Colon (tissue), 2 donors: ENCODE results near the gene OR52A1.

Source experiments
- FAIRE-seq: peaks from 2 replicates; lab custom pipeline; 2012; peaks lifted over from hg19 to GRCh38; lab: Jason Lieb, UNC
- donor health status: control.
- donor health status: control.

Gene OR52A1

DNA sequence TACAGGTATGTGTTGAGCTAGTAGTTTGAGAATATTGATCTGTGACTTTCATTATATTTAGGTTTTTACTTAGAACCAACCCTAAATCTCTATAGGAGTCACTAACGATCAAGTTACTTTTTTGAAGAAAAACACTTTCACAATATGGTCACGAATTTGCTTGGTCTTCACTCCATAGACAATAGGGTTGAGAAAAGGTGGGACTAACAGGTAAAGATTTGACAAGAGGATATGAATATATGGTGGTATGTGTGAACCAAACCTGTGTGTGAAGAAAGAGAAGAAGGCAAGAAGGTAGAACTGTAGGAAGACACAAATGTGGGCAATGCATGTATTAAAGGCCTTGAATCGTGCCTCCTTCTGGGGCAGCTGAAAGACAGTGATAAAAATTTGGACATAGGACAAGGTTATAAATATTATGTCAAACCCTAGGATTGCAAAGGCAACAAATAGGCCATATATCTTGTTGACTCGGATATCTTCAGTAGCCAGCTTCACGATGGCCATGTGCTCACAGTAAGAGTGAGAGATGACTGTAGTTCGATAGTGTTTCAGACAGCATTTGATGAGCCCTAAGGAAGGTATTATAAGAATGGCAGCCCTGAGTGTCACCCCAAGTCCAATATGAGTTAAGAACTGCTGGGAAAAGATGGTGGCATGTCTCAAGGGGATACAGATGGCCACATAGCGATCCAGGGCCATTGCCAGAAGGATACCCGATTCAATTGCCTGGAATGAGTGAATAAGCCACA is 22.8 kb downstream of the OR52A1 start:
- FAIRE-seq, result no peak

DNA sequence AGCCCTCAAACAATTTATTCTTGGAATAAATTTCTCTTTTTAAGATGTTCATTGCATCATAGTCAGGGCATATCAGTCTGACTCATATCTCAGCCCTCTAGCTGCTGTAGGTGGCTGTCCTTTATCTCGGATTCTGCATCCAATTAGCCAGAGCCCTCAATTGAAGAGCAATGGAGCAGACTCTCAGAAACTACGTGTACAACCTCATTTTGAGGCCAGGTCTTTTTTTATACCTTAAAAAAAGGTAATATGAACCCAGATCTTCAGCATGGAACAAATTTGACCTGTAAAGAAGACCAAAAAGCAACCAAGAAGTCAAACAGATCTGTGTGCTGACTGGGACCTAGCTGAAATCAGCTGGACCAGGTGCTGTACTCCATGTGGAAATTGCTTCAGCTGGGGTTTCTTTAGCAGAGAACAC is 25.1 kb downstream of the OR52A1 start:
- FAIRE-seq, result no peak

DNA sequence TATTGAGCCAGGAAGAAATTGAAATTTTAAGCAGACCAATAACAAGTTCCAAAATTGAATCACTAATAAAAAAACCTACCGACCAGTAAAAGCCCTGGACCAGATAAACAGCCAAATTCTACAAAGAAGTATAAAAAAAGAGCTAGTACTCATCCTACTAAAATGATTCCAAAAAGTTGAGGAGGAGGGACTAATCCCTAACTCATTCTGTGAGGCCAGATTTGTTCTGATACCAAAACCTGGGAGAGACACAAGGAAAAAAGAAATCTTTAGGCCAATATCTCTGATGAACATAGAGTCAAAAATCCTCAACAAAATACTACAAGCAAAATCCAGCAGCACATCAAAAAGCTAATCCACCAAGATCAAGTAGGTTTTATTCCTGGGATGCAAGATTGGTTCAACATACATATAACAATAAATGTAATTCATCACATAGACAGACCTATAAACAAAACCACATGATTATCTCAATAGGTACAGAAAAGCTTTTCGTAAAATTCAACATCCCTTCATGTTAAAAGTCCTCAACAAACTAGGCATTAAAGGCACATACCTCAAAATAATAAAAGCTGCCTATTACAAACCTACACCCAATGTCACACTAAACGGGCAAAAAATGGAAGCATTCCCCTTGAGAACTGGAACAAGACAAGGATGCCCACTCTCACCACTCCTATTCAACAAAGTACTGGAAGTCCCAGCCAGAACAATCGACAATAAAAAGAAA is 29.5 kb downstream of the OR52A1 start:
- FAIRE-seq, result no peak

DNA sequence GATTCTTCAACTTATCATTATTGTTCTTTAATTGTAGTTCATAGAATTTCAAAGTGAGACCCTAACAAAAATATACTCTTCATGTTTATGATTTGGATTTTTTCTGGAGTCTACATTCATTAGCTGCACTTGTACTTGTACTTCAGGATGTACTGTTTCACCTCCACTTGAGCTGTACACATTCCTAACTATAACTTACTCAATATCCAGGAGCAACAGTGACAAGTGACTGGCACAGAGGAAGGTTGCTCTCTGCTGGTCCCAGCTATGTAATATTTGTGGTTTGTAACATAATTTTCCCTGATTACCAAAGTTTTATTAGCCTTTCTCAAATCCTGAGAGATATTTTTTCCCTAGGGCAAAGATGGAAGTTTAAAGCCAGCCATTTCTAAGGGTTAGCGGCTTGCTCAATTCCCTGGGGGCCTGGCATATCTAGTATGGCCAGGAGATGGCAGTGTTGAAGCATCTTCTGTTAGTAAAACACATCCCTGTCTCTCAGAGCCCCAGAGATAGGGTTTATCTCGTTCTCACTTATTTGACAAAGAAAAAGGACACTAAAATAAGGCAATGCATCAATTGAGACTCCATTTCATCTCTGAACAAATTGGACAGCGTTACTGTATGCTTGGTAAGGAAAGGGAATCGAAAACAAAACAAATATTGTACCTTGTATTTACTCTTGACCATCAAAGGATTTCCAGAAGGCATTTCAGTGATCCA is 30.6 kb downstream of the OR52A1 start:
- FAIRE-seq, result no peak

DNA sequence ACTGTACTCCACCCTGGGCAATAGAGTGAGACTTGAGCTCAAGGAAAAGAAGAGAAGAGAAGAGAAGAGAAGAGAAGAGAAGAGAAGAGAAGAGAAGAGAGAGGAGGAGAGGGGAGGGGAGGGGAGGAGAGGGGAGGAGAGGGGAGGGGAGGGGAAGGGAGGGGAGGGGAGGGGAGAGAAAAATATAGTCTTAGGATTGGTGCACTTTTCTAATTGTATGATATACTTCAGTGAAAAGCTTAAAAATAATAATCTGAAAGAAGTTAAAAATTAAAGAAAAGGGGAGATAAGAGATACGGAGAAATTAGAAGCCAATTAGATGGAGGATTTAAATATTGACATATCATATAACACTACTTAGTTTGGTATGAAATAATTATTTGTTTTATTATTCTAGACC is 35.7 kb downstream of the OR52A1 start:
- no peak for FAIRE-seq

DNA sequence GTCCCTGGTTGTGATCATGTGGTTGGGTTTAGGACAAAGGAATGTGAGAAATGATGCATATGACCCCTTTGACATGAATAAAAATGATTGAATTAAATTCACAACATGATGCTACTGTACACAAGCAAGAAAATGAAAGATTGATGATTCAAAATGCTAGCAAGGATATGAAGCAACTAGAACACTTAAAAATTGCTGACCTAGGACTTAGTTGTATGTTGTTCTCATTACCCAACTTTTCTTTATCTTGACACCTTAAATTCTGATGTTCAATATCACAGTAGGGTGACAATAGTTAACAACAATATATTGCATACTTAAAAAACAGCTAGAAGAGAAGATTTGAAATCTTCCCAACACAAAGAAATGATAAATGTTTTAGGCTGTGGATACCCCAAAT is 37.0 kb downstream of the OR52A1 start:
- FAIRE-seq, result no peak

DNA sequence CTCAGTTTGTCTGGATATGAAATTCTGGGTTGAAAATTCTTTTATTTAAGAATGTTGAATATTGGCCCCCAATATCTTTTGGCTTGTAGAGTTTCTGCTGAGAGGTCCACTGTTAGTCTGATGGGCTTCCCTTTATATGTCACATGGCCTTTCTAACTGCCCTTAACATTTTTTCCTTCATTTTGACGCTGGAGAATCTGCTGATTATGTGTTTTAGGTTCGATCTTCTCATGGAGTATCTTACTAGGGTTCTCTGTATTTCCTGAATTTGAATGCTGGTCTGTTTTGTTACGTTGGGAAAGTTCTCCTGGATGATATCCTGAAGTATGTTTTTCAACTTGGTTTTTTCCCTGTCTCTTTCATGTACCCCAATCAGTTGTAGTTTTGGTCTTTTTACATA is 39.2 kb downstream of the OR52A1 start:
- FAIRE-seq, result no peak

DNA sequence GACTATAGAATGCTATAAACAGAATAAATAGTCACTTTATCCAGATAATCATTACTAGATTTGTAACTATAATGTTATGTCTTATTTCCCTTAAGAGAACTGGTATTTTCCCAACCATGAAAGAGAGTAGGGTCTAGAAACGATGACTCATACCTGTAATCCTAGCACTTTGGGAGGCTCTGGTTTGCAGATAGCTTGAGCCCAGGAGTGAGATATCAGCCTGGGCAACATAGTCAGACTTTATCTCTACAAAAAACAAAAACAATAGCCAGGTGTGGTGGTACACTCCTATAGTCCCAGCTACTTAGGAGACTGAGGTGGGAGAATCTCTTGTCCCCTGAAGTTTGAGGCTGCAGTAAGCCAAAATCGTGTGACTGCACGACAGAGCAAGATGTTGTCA is 47.3 kb downstream of the OR52A1 start:
- FAIRE-seq, result no peak

DNA sequence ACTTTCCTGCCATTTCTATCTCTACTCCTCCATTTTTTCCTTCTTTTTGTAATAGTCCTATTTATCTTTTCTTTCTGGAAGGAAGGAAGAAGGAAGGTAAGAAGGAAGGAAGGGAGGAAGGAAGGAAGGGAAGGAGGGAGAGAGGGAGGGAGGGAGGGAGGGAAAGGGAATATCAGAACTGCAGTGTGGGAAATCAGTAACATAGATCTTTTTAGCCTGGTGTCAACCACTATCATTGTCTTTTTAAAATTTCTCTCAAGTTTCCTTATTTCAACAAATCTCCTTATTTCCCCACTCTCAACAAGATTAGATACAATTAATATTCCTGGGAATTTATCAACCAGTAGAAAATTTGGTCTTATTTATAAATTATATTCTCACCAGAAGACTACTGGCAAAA is 51.5 kb downstream of the OR52A1 start:
- FAIRE-seq, result no peak

DNA sequence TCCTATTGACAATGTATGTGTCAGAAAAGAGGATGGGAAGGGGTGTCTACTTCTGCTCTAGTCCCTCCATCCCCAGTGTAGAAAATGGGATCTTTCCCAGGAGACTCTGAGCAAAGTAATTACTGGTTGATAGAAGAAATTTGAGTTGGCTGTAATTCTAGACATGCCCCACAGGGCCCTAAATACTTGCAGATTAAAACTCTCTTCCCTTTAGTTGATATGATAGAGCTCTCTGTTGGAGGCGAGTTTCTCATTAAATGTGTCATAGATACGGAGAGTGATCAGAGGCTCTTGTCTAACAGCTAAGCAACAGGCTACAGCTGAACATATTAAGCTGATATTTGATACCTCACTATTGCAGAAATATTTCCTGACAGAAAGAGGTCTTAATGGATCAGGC is 52.3 kb downstream of the OR52A1 start:
- FAIRE-seq, result no peak

DNA sequence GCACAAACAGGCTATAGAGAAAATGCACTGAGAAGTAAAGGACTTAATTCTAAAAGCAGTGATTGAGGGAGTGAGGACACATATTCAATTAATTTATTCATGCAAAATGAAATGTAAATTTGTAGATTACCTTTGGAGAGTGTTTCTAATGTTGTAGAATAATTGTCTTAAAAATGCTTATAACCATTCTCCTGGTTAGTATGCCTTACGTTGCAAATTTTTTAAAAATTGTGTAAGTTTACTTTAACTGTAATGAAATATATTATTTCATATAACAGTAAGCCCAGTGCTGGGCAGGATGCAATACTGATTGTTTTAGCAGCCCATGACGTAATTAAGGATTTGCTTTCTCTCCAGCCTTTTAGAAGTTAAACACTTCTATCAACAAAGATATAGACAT is 58.5 kb downstream of the OR52A1 start:
- no peak for FAIRE-seq
